Lower lobe of right lung (tissue), 2 donors: ENCODE data around the gene ZGRF1. TPM values are rescaled to one million over a fixed set of nuclear protein-coding genes. Genes with fewer than 3 reads are reported as not detected.

ENCODE experiments used
- ATAC-seq, 2 donors: fragments of 200-7000 bp; cut with Tn5 transposase; one replicate each; pipeline ENCODE4 v1.9.1; 2020 to 2022; ENCODE audit warnings: mild to moderate bottlenecking in 2 of 2, moderate library complexity in 2 of 2
- DNase-seq: peaks from one replicate; pipeline ENCODE4 v3.0.0-alpha.2; 2020
- H3K27ac ChIP-seq: fragments of 200-600 bp; one replicate; pipeline ENCODE4 v1.8.0; 2022
- H3K27me3 ChIP-seq: fragments of 200-600 bp; one replicate; pipeline ENCODE4 v1.8.0; 2022; ENCODE audit warnings: low read depth
- H3K36me3 ChIP-seq: fragments of 200-600 bp; one replicate; pipeline ENCODE4 v1.8.0; 2022; ENCODE audit warnings: mild to moderate bottlenecking
- H3K4me1 ChIP-seq: fragments of 200-600 bp; one replicate; pipeline ENCODE4 v1.8.0; 2022
- H3K4me3 ChIP-seq: fragments of 200-600 bp; one replicate; pipeline ENCODE4 v1.8.0; 2022; ENCODE audit warnings: mild to moderate bottlenecking
- H3K9me3 ChIP-seq: fragments of 200-600 bp; one replicate; pipeline ENCODE4 v1.8.0; 2022
- intact Hi-C: fragments of 100-400 bp; cut with DNase I; formaldehyde crosslinking; loops from one replicate; pipeline ENCODE4 v1.11.0; 2022
- total RNA-seq: library from RNA; stranded (reverse); fragmentation: NEBNext Ultra II Directional; extraction: Animal tissue kit (Norgen Biotek cat#: 25700); gene quantifications from one replicate; pipeline ENCODE4 v1.2.1, GENCODE V29; 2021
- TF ChIP-seq, protein P1 (sequence below): fragments of 200-600 bp; IDR thresholded peaks from one replicate; pipeline ENCODE4 v1.8.0; 2022; ENCODE audit warnings: antibody characterized with exemption, mild to moderate bottlenecking
- donor health status: DM: no; HTN: yes; CAD: no; lungs with severe emphysema.

Gene ZGRF1
- total RNA-seq, 1 donor from 2014 or later: 5.7 TPM

- H3K4me3 ChIP-seq: no peak overlapping the region
- ATAC-seq: no peak
Measured at GRCh38 chr4:112546476-112546875, 90.2 kb downstream of the ZGRF1 start.

DNA sequence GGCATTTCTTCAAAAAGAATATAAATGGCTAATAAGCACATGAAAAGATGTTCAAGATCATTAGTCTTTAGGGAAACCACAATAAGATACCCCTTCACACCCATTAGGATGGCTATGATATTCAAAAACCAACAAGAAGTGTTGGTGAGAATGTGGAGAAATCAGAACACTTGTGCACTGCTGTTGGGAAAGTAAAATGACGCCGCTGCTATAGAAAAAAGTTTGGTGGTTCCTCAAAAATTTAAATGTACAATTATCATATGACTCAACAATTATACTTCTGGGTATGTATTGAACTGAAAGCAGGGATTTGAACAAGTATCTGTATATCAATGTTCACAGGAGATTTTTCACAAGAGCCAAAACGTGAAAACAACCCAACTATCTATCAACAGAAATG, 91.4 kb downstream of the ZGRF1 start:
- intact Hi-C loops: no loop called here
- Histone ChIP-seq H3K27me3 (no peaks in the 10 kb centered on the region), H3K9me3 (no peaks in the 10 kb centered on the region), H3K4me1 (no peaks in the 10 kb centered on the region), H3K4me3 (no peak overlapping the region), H3K36me3 (no peaks in the 10 kb centered on the region), H3K27ac (no peak overlapping the region)
- ATAC-seq (no peak), DNase-seq (no peak)
- TF ChIP-seq, protein P1, sequence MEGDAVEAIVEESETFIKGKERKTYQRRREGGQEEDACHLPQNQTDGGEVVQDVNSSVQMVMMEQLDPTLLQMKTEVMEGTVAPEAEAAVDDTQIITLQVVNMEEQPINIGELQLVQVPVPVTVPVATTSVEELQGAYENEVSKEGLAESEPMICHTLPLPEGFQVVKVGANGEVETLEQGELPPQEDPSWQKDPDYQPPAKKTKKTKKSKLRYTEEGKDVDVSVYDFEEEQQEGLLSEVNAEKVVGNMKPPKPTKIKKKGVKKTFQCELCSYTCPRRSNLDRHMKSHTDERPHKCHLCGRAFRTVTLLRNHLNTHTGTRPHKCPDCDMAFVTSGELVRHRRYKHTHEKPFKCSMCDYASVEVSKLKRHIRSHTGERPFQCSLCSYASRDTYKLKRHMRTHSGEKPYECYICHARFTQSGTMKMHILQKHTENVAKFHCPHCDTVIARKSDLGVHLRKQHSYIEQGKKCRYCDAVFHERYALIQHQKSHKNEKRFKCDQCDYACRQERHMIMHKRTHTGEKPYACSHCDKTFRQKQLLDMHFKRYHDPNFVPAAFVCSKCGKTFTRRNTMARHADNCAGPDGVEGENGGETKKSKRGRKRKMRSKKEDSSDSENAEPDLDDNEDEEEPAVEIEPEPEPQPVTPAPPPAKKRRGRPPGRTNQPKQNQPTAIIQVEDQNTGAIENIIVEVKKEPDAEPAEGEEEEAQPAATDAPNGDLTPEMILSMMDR: no peak

More at GRCh38 chr4:112546476-112546875, 90.2 kb downstream of the ZGRF1 start:
- Histone ChIP-seq H3K36me3 (no peaks in the 10 kb centered on the region), H3K27me3 (no peaks in the 10 kb centered on the region), H3K27ac (no peak overlapping the region), H3K9me3 (no peaks in the 10 kb centered on the region), H3K4me1 (no peaks in the 10 kb centered on the region)
- TF ChIP-seq, protein P1: no peak
- intact Hi-C loops: no loop called here
- DNase-seq: no peak

DNA sequence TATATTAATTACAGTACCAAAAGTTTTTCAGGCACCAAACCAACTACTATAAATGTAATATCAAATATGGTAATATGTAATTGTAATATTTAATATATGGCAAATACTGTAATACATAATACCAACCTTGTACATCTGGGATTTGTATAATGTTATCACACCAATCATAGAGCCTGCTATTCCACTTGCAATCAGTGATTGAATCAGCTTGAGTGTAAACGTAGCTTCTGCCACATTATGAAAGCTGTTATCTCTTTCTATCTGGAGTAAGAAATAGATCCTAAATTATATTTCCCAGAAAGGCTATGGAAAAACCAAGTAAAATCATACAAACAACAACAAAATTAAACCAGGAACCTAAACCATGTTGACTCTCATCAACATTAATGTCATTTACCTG, 96.0 kb downstream of the ZGRF1 start:
- H3K4me1 ChIP-seq: no peaks in the 10 kb centered on the region
- H3K9me3 ChIP-seq: no peaks in the 10 kb centered on the region
- no peaks in the 10 kb centered on the region for H3K27me3 ChIP-seq
- H3K27ac ChIP-seq: no peak overlapping the region
- H3K36me3 ChIP-seq: no peaks in the 10 kb centered on the region
- intact Hi-C loops: no loop called here
- no peak for ATAC-seq
- TF ChIP-seq, protein P1: no peak
- DNase-seq: no peak
- no peak overlapping the region for H3K4me3 ChIP-seq

DNA sequence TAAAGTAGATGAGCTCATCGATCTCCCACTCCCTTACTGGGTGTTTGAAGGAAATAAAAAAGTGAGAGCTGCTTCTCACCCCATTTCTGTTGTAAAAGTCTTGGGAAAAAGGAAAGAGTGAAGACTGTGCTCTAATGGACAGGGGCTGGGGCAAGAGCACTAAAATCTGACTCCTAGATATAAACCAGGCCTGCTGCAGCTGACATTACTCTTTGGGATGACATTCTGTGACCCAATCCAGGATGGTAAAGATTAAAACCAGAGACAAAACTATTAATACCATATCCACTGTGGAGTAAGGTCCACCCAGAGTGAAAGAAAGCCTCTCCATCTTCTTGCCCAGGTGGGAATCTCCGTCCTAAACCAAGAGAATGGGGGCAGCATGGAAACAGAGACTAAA, 100.6 kb downstream of the ZGRF1 start:
- intact Hi-C loops: no loop called here
- Histone ChIP-seq H3K27ac (no peak overlapping the region), H3K4me3 (no peak overlapping the region), H3K4me1 (no peaks in the 10 kb centered on the region), H3K36me3 (no peaks in the 10 kb centered on the region), H3K9me3 (no peaks in the 10 kb centered on the region), H3K27me3 (no peaks in the 10 kb centered on the region)
- TF ChIP-seq, protein P1: no peak
- ATAC-seq: no peak
- DNase-seq: no peak

GRCh38 chr4:112532267-112532666, 104.4 kb downstream of the ZGRF1 start:
- ATAC-seq (no peak), DNase-seq (no peak)
- intact Hi-C loops: no loop called here
- H3K4me1 ChIP-seq: no peaks in the 10 kb centered on the region
- TF ChIP-seq, protein P1: no peak
- no peak overlapping the region for H3K4me3 ChIP-seq
- no peaks in the 10 kb centered on the region for H3K36me3 ChIP-seq
- H3K27me3 ChIP-seq: peaks cover 7% of the 10 kb centered on the region
- no peaks in the 10 kb centered on the region for H3K9me3 ChIP-seq
- no peak overlapping the region for H3K27ac ChIP-seq

DNA sequence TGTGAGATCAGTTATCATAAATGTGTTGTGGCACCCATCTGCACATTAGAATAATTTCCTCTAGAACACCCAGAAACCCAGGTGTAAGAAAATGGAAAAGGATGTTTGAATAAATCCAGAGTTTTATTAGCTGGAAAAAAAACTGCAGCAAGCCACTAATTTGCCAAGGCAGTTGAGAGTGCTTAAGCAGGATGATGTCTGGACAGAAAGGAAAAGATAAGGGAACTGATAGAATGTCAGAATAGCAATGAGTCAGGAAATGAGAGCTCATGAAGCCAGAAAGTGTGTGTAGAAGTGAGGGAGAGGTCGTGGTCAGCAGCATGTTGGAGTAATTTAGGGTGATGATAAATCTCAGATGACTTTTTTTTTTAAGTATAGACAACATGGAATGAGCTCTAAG, 105.6 kb downstream of the ZGRF1 start:
- H3K9me3 ChIP-seq: no peaks in the 10 kb centered on the region
- TF ChIP-seq, protein P1: no peak
- ATAC-seq (no peak), DNase-seq (no peak)
- no peak overlapping the region for H3K27ac ChIP-seq
- H3K27me3 ChIP-seq: peaks cover 16% of the 10 kb centered on the region
- H3K4me3 ChIP-seq: no peak overlapping the region
- no peaks in the 10 kb centered on the region for H3K36me3 ChIP-seq
- intact Hi-C loops: no loop called here
- no peaks in the 10 kb centered on the region for H3K4me1 ChIP-seq
